IMR-90 (cell line): ENCODE measurements around the gene TNPO1.

Experiments
- CTCF ChIP-seq: conservative IDR thresholded peaks from 2 replicates; pipeline ENCODE4 v1.5.1; 2012; ENCODE audit warnings: mild to moderate bottlenecking, low read depth, low read length, improper control_type of control experiment
- NFE2L2 ChIP-seq: fragments of 150-350 bp; IDR thresholded peaks from 2 replicates; pipeline ENCODE4 v1.6.1; 2016; ENCODE audit warnings: low read depth, mild to moderate bottlenecking, low read length
- POLR2A ChIP-seq: IDR thresholded peaks from 2 replicates; pipeline ENCODE4 v1.6.1; 2012; ENCODE audit warnings: mild to moderate bottlenecking, low read depth, low read length
- RCOR1 ChIP-seq: IDR thresholded peaks from 2 replicates; pipeline ENCODE4 v1.6.1; 2012; ENCODE audit warnings: mild to moderate bottlenecking, low read length, improper control_type of control experiment; ENCODE audit not compliant: insufficient replicate concordance
- SMC3 ChIP-seq: fragments of 150-350 bp; IDR thresholded peaks from 2 replicates; pipeline ENCODE4 v1.6.1; 2016; ENCODE audit warnings: low read depth, mild to moderate bottlenecking, antibody characterized with exemption, low read length, moderate library complexity
- USF2 ChIP-seq: fragments of 150-350 bp; IDR thresholded peaks from 2 replicates; pipeline ENCODE4 v1.6.1; 2017; ENCODE audit warnings: mild to moderate bottlenecking, antibody characterized with exemption, low read length, low read depth

GRCh38 chr5:72954389-72954788, 137.9 kb downstream of the TNPO1 start:
- TF ChIP-seq CTCF (no peak), USF2 (no peak), POLR2A (no peak), RCOR1 (no peak), SMC3 (no peak), NFE2L2 (no peak)
